ENCODE data around the gene ZC3H14.

Gene ZC3H14

DNA sequence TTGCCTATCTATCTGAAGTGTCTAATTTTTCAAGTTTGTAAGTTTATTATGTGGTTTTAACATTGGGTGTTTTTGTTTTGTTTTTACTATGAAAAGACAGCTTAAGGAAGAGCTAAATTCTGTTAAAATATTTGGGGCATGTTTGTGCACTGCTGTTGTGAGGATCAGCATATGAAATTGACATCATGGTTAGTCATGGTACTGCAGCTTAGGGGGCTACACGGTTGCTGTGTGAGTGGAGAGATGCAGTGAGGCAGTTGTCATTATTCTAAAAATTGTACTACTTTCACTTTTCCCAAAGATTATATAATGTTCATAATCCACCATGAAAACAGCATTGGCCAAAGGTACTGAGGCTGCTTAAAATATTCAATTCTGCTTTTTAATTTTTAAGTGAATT lies 49.0 kb downstream of the ZC3H14 start:
- peak overlapping the region; percentile 8; the same call in 1 of the 2 replicates for H3K4me3 ChIP-seq (ENCODE audit: low read depth, low read length)
- H3K36me3 ChIP-seq (ENCODE audit: insufficient read depth, low read length), result peaks cover 48% of the 10 kb centered on the region
- peak overlapping the region; percentile 88 for H3K27ac ChIP-seq (ENCODE audit: low read depth, low read length)
- no peaks in the 10 kb centered on the region for H3K27me3 ChIP-seq (ENCODE audit: insufficient read depth, low read length)
- peaks cover 42% of the 10 kb centered on the region for H3K4me1 ChIP-seq (ENCODE audit: control insufficient read depth, insufficient read depth, low read length, unreplicated experiment)
- H2AFZ ChIP-seq (ENCODE audit: low read length, unreplicated experiment), result no peak overlapping the region
- H3K79me2 ChIP-seq (ENCODE audit: control insufficient read depth, insufficient read depth, low read length, unreplicated experiment), result no peaks in the 10 kb centered on the region

DNA sequence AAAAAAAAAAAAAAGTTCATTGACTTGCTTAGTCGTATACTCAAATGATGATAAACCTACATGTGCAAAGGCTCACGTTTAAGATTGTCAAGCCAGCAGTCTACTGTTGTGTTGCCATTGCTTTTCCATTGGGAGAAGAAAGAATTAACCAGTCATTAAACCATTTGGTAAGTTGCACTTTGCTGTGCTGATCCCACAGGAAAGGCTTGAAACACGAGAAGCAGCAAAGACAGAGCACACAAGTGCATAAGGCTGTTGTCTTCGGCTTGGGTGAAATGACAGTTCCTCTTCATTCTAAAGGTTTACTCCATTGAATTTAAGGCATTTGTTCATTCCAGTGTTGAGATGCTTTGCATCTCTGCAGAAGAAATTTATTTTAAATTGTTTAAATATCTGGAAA lies 50.1 kb downstream of the ZC3H14 start:
- H3K4me1 ChIP-seq (ENCODE audit: control insufficient read depth, insufficient read depth, low read length, unreplicated experiment), result peaks cover 42% of the 10 kb centered on the region
- H3K36me3 ChIP-seq (ENCODE audit: insufficient read depth, low read length), result peaks cover 48% of the 10 kb centered on the region
- H3K4me3 ChIP-seq (ENCODE audit: low read depth, low read length), result peak overlapping the region; percentile 17

DNA sequence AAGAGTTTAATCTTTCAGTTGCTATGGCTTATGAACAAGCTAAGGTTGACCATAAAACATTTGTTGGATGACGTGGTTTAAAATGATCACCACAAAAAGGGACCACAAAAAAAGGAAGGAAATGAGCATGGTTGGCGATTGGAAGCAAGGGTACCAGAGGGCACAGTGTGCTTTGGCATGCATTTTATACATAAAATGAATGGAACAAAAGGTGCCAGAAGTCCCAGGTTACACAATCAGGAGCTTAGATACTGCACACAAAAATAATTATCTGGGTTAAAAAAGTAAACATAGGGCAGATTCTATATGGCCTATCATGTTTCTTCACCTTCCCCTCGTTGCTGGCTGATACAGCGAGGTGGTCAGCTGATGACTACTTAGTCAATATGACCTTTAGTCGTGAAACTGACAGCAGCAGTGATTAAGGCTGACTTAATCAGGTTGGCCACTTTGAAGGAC lies 50.7 kb downstream of the ZC3H14 start:
- Histone ChIP-seq H3K4me3 (ENCODE audit: low read depth, low read length) (peak overlapping the region; percentile 24), H3K79me2 (ENCODE audit: control insufficient read depth, insufficient read depth, low read length, unreplicated experiment) (no peaks in the 10 kb centered on the region), H3K27ac (ENCODE audit: low read depth, low read length) (peak overlapping the region; percentile 88), H3K4me1 (ENCODE audit: control insufficient read depth, insufficient read depth, low read length, unreplicated experiment) (peaks cover 42% of the 10 kb centered on the region), H3K27me3 (ENCODE audit: insufficient read depth, low read length) (no peaks in the 10 kb centered on the region), H2AFZ (ENCODE audit: low read length, unreplicated experiment) (no peak overlapping the region), H3K36me3 (ENCODE audit: insufficient read depth, low read length) (peaks cover 43% of the 10 kb centered on the region)

More for the DNA sequence above, 50.1 kb downstream of the ZC3H14 start:
- Histone ChIP-seq H3K79me2 (ENCODE audit: control insufficient read depth, insufficient read depth, low read length, unreplicated experiment) (no peaks in the 10 kb centered on the region), H3K27me3 (ENCODE audit: insufficient read depth, low read length) (no peaks in the 10 kb centered on the region), H2AFZ (ENCODE audit: low read length, unreplicated experiment) (no peak overlapping the region), H3K27ac (ENCODE audit: low read depth, low read length) (peak overlapping the region; percentile 88)

GRCh38 chr14:88614218-88614907 lies 51.5 kb downstream of the ZC3H14 start:
- no peaks in the 10 kb centered on the region for H3K79me2 ChIP-seq (ENCODE audit: control insufficient read depth, insufficient read depth, low read length, unreplicated experiment)
- H3K27me3 ChIP-seq (ENCODE audit: insufficient read depth, low read length), result no peaks in the 10 kb centered on the region
- H3K36me3 ChIP-seq (ENCODE audit: insufficient read depth, low read length), result peaks cover 37% of the 10 kb centered on the region
- H2AFZ ChIP-seq (ENCODE audit: low read length, unreplicated experiment), result no peak overlapping the region
- peak overlapping the region; percentile 88 for H3K27ac ChIP-seq (ENCODE audit: low read depth, low read length)
- peaks cover 42% of the 10 kb centered on the region for H3K4me1 ChIP-seq (ENCODE audit: control insufficient read depth, insufficient read depth, low read length, unreplicated experiment)
- peak overlapping the region; percentile 24; the same call in 1 of the 2 replicates for H3K4me3 ChIP-seq (ENCODE audit: low read depth, low read length)

DNA sequence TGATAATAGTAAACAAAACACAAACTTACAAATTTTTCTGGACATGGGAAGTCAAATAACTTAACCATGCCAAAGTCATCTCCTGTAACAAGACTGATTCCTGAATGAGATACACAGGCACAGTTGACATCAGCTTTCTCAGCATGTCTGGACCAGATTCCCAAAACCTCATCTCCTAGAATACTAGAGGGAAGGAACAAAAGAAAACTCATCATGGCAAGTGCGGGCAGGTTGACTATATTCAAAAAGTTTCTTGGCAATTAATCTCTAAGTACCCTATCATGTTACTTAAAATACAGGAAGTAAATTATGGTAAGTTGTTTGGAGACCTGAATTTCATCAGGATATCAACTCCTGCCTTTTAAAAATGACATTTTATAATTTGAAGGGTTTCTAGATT lies 53.9 kb downstream of the ZC3H14 start:
- Histone ChIP-seq H3K79me2 (ENCODE audit: control insufficient read depth, insufficient read depth, low read length, unreplicated experiment) (no peaks in the 10 kb centered on the region), H3K4me1 (ENCODE audit: control insufficient read depth, insufficient read depth, low read length, unreplicated experiment) (peaks cover 32% of the 10 kb centered on the region), H3K27ac (ENCODE audit: low read depth, low read length) (no peak overlapping the region), H3K36me3 (ENCODE audit: insufficient read depth, low read length) (peaks cover 19% of the 10 kb centered on the region), H3K4me3 (ENCODE audit: low read depth, low read length) (no peak overlapping the region), H2AFZ (ENCODE audit: low read length, unreplicated experiment) (no peak overlapping the region), H3K27me3 (ENCODE audit: insufficient read depth, low read length) (no peaks in the 10 kb centered on the region)

- H3K36me3 ChIP-seq (ENCODE audit: insufficient read depth, low read length), result peaks cover 14% of the 10 kb centered on the region
- no peak overlapping the region for H3K4me3 ChIP-seq (ENCODE audit: low read depth, low read length)
- no peaks in the 10 kb centered on the region for H3K27me3 ChIP-seq (ENCODE audit: insufficient read depth, low read length)
- no peak overlapping the region for H2AFZ ChIP-seq (ENCODE audit: low read length, unreplicated experiment)
- H3K79me2 ChIP-seq (ENCODE audit: control insufficient read depth, insufficient read depth, low read length, unreplicated experiment), result no peaks in the 10 kb centered on the region
- H3K27ac ChIP-seq (ENCODE audit: low read depth, low read length), result no peak overlapping the region
- peaks cover 25% of the 10 kb centered on the region for H3K4me1 ChIP-seq (ENCODE audit: control insufficient read depth, insufficient read depth, low read length, unreplicated experiment)
Measured at GRCh38 chr14:88617479-88617878, 54.6 kb downstream of the ZC3H14 start.

- H3K4me1 ChIP-seq (ENCODE audit: control insufficient read depth, insufficient read depth, low read length, unreplicated experiment), result peaks cover 15% of the 10 kb centered on the region
- H2AFZ ChIP-seq (ENCODE audit: low read length, unreplicated experiment), result no peak overlapping the region
- no peaks in the 10 kb centered on the region for H3K79me2 ChIP-seq (ENCODE audit: control insufficient read depth, insufficient read depth, low read length, unreplicated experiment)
- H3K27ac ChIP-seq (ENCODE audit: low read depth, low read length), result no peak overlapping the region
- H3K27me3 ChIP-seq (ENCODE audit: insufficient read depth, low read length), result no peaks in the 10 kb centered on the region
- H3K36me3 ChIP-seq (ENCODE audit: insufficient read depth, low read length), result peaks cover 8% of the 10 kb centered on the region
- H3K4me3 ChIP-seq (ENCODE audit: low read depth, low read length), result no peak overlapping the region
Measured at GRCh38 chr14:88618476-88618875, 55.6 kb downstream of the ZC3H14 start.

- Histone ChIP-seq H3K36me3 (ENCODE audit: insufficient read depth, low read length) (peaks cover 4% of the 10 kb centered on the region), H3K4me3 (ENCODE audit: low read depth, low read length) (no peak overlapping the region)
Measured at GRCh38 chr14:88621100-88621499, 58.3 kb downstream of the ZC3H14 start.

GRCh38 chr14:88625671-88626070 lies 62.8 kb downstream of the ZC3H14 start:
- Histone ChIP-seq H2AFZ (ENCODE audit: low read length, unreplicated experiment) (no peak overlapping the region), H3K4me1 (ENCODE audit: control insufficient read depth, insufficient read depth, low read length, unreplicated experiment) (peaks cover 4% of the 10 kb centered on the region), H3K4me3 (ENCODE audit: low read depth, low read length) (no peak overlapping the region), H3K27ac (ENCODE audit: low read depth, low read length) (no peak overlapping the region), H3K27me3 (ENCODE audit: insufficient read depth, low read length) (no peaks in the 10 kb centered on the region), H3K79me2 (ENCODE audit: control insufficient read depth, insufficient read depth, low read length, unreplicated experiment) (no peaks in the 10 kb centered on the region), H3K36me3 (ENCODE audit: insufficient read depth, low read length) (no peaks in the 10 kb centered on the region)

More at GRCh38 chr14:88621100-88621499, 58.3 kb downstream of the ZC3H14 start:
- Histone ChIP-seq H3K4me1 (ENCODE audit: control insufficient read depth, insufficient read depth, low read length, unreplicated experiment) (no peaks in the 10 kb centered on the region), H2AFZ (ENCODE audit: low read length, unreplicated experiment) (no peak overlapping the region), H3K79me2 (ENCODE audit: control insufficient read depth, insufficient read depth, low read length, unreplicated experiment) (no peaks in the 10 kb centered on the region), H3K27me3 (ENCODE audit: insufficient read depth, low read length) (no peaks in the 10 kb centered on the region), H3K27ac (ENCODE audit: low read depth, low read length) (no peak overlapping the region)

DNA sequence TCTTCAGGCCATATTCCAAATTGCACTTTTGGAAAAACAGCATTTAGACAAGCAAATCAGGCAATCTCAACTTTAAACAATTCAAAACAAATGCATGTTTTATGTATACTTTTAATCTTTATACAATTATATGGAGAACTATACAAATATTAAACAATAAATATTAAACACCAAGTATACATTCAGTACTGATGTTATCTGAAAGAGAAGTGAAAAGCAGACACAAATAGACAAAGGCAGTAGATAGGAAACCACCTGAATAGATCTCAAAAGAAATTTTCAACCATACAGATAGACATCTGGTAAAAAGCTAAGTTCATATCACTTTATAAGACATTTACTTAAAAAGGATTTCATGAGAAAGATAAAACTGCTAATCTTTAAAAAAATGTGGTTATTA lies 65.2 kb downstream of the ZC3H14 start:
- H2AFZ ChIP-seq (ENCODE audit: low read length, unreplicated experiment), result no peak overlapping the region
- no peak overlapping the region for H3K27ac ChIP-seq (ENCODE audit: low read depth, low read length)
- H3K4me3 ChIP-seq (ENCODE audit: low read depth, low read length), result no peak overlapping the region
- H3K36me3 ChIP-seq (ENCODE audit: insufficient read depth, low read length), result no peaks in the 10 kb centered on the region
- H3K4me1 ChIP-seq (ENCODE audit: control insufficient read depth, insufficient read depth, low read length, unreplicated experiment), result peaks cover 9% of the 10 kb centered on the region
- no peaks in the 10 kb centered on the region for H3K79me2 ChIP-seq (ENCODE audit: control insufficient read depth, insufficient read depth, low read length, unreplicated experiment)
- no peaks in the 10 kb centered on the region for H3K27me3 ChIP-seq (ENCODE audit: insufficient read depth, low read length)

GRCh38 chr14:88628462-88628861 lies 65.6 kb downstream of the ZC3H14 start:
- Histone ChIP-seq H3K27ac (ENCODE audit: low read depth, low read length) (no peak overlapping the region), H2AFZ (ENCODE audit: low read length, unreplicated experiment) (no peak overlapping the region), H3K4me3 (ENCODE audit: low read depth, low read length) (no peak overlapping the region), H3K36me3 (ENCODE audit: insufficient read depth, low read length) (no peaks in the 10 kb centered on the region), H3K4me1 (ENCODE audit: control insufficient read depth, insufficient read depth, low read length, unreplicated experiment) (peaks cover 9% of the 10 kb centered on the region), H3K27me3 (ENCODE audit: insufficient read depth, low read length) (no peaks in the 10 kb centered on the region), H3K79me2 (ENCODE audit: control insufficient read depth, insufficient read depth, low read length, unreplicated experiment) (no peaks in the 10 kb centered on the region)
